K562 (cell line): Measurements from ENCODE around the gene PMP22. TPM values are rescaled to one million over a fixed set of nuclear protein-coding genes. Genes with fewer than 3 reads are reported as not detected.

ENCODE experiments used
- ARID4B ChIP-seq: sonication (generic); formaldehyde crosslinking; IDR thresholded peaks from 2 replicates; pipeline ENCODE4 v1.8.0; 2022; ENCODE audit warnings: mild to moderate bottlenecking, missing genetic modification reagents
- BRD9 ChIP-seq: fragments of 450-650 bp; IDR thresholded peaks from 2 replicates; pipeline ENCODE4 v1.6.1; 2018; ENCODE audit warnings: low read depth; ENCODE audit not compliant: partially characterized antibody
- CBX5 ChIP-seq: IDR thresholded peaks from 2 replicates; pipeline ENCODE4 v1.6.1; 2014; ENCODE audit warnings: low read depth, borderline replicate concordance
- CHD1 ChIP-seq: fragments of 200-600 bp; sonication (generic); IDR thresholded peaks from one replicate; pipeline ENCODE4 v1.6.1; 2012; ENCODE audit warnings: mild to moderate bottlenecking, moderate library complexity, low read length, inconsistent platforms
- CTCF ChIP-seq, 3 experiments: IDR thresholded peaks in 2 of 3; conservative IDR thresholded peaks in 1 of 3; 2 replicates each; pipeline ENCODE4 v1.5.1; 2011 to 2012; ENCODE audit warnings: low read length in 3 of 3, mild to moderate bottlenecking in 3 of 3, control low read depth in 2 of 3, improper control_type of control experiment in 1 of 3, inconsistent platforms in 1 of 3, low read depth in 1 of 3, mixed read lengths in 1 of 3, moderate library complexity in 1 of 3; ENCODE audit not compliant: insufficient read depth in 2 of 3
- HDAC2 ChIP-seq: fragments of 450-650 bp; IDR thresholded peaks from 2 replicates; pipeline ENCODE4 v1.6.1; 2016; ENCODE audit warnings: mild to moderate bottlenecking
- HSF4 ChIP-seq: fragments of 250-450 bp; sonication (Bioruptor Pico); IDR thresholded peaks from 2 replicates; pipeline ENCODE4 v2.1.2; 2022; ENCODE audit warnings: mild to moderate bottlenecking, moderate library complexity, borderline replicate concordance
- MNT ChIP-seq, 2 experiments: fragments of 450-650 bp; conservative IDR thresholded peaks; 2 replicates each; pipeline ENCODE4 v1.6.1; 2017; ENCODE audit warnings: mild to moderate bottlenecking in 2 of 2, moderate library complexity in 2 of 2
- NCOA2 ChIP-seq, 2 experiments: fragments of 450-650 bp; IDR thresholded peaks; 2 replicates each; pipeline ENCODE4 v1.6.1; 2018; ENCODE audit warnings: mild to moderate bottlenecking in 2 of 2, moderate library complexity in 1 of 2; ENCODE audit not compliant: partially characterized antibody in 2 of 2
- NCOA4 ChIP-seq: fragments of 450-650 bp; IDR thresholded peaks from 2 replicates; pipeline ENCODE4 v1.6.1; 2018; ENCODE audit warnings: mild to moderate bottlenecking; ENCODE audit not compliant: partially characterized antibody
- NCOR1 ChIP-seq: fragments of 450-650 bp; IDR thresholded peaks from 2 replicates; pipeline ENCODE4 v1.6.1; 2016; ENCODE audit warnings: mild to moderate bottlenecking, moderate library complexity
- NR2F6 ChIP-seq: fragments of 450-650 bp; formaldehyde crosslinking; IDR thresholded peaks from 2 replicates; pipeline ENCODE4 v1.4.0; 2020; ENCODE audit warnings: mild to moderate bottlenecking
- POU5F1 ChIP-seq: fragments of 150-350 bp; IDR thresholded peaks from 2 replicates; pipeline ENCODE4 v1.6.1; 2014; ENCODE audit warnings: borderline replicate concordance, low read length, low read depth, mild to moderate bottlenecking; ENCODE audit not compliant: partially characterized antibody
- ZNF316 ChIP-seq: fragments of 450-650 bp; IDR thresholded peaks from 2 replicates; pipeline ENCODE4 v1.6.1; 2016
- ZNF668 ChIP-seq: fragments of 250-450 bp; sonication (Bioruptor Pico); IDR thresholded peaks from 2 replicates; pipeline ENCODE4 v1.8.0; 2022; ENCODE audit warnings: mild to moderate bottlenecking, inconsistent platforms
- ZNF764 ChIP-seq: fragments of 250-450 bp; sonication (Bioruptor Pico); IDR thresholded peaks from 2 replicates; pipeline ENCODE4 v1.4.0; 2020; ENCODE audit warnings: low read depth, mild to moderate bottlenecking, moderate library complexity
- polyA plus RNA-seq, 8 experiments: library from polyadenylated mRNA; depleted of rRNA in 4 of 8; stranded (reverse) in 5 of 8; unstranded in 3 of 8; fragments of >200 nt; fragmentation: Nextera tagmentation in 2 of 8; fragmentation: Illumina TruSeq in 1 of 8; extraction: Ambion mirVana in 2 of 8; extraction: Trizol in 1 of 8; gene quantifications; 2 replicates each; pipeline versions ENCODE4 v1.2.1 to v1.2.3, GENCODE V29; 2011 to 2014; ENCODE audit warnings: inconsistent platforms in 1 of 8, missing spikeins in 1 of 8
- total RNA-seq, 7 experiments: library from RNA; depleted of rRNA in 6 of 7; stranded (reverse); fragments of >200 nt in 6 of 7; fragmentation: Illumina TruSeq in 2 of 7; extraction: Trizol in 2 of 7; gene quantifications; 2 replicates each; pipeline versions ENCODE4 v1.2.1 to v1.2.3, GENCODE V29; 2011 to 2021; ENCODE audit warnings: low replicate concordance in 1 of 7
- TF ChIP-seq, protein P1 (sequence below): sonication (generic); formaldehyde crosslinking; IDR thresholded peaks from 2 replicates; pipeline ENCODE4 v1.8.0; 2022; ENCODE audit warnings: missing genetic modification reagents, mild to moderate bottlenecking, moderate library complexity, borderline replicate concordance

Gene PMP22
- total and polyA plus RNA-seq, 9 of the 15 experiments (the other 6 are each of a cell fraction or from before 2014, with no cell fraction given) = 12.6 to 62.3 (median 25.8) TPM

DNA sequence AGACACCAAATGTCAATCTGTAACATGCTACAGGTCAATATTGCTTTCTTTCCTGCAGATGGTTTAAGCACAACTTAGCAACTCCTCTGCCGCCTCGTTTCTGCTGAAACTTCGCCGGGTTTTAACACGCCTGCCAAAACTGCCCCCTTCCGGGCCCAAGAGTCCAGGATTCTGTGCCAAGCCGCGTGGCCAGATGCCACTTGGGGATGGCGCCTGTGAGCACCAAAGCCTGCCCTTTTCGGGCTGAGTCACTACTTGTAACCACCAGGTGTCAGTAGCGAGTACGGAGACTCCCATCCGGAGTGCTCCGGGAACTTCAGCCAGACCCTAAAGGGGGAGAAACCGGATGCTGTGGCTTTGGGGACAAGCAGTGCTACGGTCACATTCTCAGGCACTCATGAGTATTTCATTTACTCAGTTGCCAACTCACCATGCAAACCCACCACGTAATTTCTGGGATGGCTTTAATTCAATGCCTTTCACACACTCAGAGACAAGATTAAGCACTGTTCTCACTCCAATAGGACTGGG is 7.8 kb downstream of the PMP22 start (continued):
- TF ChIP-seq ARID4B (CRISPR knock-in tag) (no peak), CTCF (IDR thresholded peaks at IDR 0.05 in 2 of 3, conservative IDR thresholded peaks at IDR 0.05 in 1 of 3; ENCODE audit: insufficient read depth in 2 of 3, low read depth in 1 of 3, low read length in 3 of 3) (peak; percentile 73 to 85 (median 81)), ZNF764 (no peak), HSF4 (CRISPR knock-in tag) (no peak), ZNF316 (no peak), NCOR1 (no peak), MNT (conservative IDR thresholded peaks at IDR 0.05) (no peak), NR2F6 (CRISPR knock-in tag) (no peak), POU5F1 (no peak), BRD9 (no peak), NCOA2 (IDR thresholded peaks at IDR 0.05; ENCODE audit: partially characterized antibody in 2 of 2) (no peak), HDAC2 (0 out of 2 replicates have a peak, but pooled peaks have one; percentile 51), NCOA4 (no peak), CHD1 (no peak), CBX5 (no peak), ZNF668 (CRISPR knock-in tag) (no peak)
- TF ChIP-seq, protein P1, sequence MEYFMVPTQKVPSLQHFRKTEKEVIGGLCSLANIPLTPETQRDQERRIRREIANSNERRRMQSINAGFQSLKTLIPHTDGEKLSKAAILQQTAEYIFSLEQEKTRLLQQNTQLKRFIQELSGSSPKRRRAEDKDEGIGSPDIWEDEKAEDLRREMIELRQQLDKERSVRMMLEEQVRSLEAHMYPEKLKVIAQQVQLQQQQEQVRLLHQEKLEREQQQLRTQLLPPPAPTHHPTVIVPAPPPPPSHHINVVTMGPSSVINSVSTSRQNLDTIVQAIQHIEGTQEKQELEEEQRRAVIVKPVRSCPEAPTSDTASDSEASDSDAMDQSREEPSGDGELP (CRISPR knock-in tag) = no peak
